GM19035 (cell line): ENCODE measurements around the gene OBSCN.

Experiments
- ATAC-seq: cut with Tn5 transposase; IDR thresholded peaks from one replicate; pipeline ENCODE4 v1.9.1; 2021; ENCODE audit not compliant: unreplicated experiment

The OBSCN gene

DNA sequence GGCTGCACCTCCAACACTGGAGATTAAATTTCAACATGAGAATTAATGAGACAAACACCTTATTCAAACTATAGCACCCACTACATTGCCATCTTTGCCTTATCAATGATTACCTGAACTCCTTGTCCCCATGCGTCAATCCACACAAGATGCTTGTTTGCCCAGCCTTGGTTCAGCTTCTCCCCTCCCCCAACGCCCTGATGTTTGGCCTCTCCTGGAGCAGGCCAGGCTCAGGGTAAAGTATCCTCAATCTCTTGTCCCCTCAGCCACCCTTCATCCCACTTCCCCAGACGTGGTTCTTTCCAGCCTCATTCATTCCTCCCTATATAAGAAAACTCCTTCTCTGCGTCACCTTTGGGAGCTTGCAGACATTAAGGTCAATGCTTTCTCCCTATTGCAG is 220.6 kb downstream of the OBSCN start:
- no peak for ATAC-seq
